ENCODE results near the gene ZNF454.

GRCh38 chr5:178899289-178899688 lies 41.7 kb upstream of the ZNF454 start:
- TF ChIP-seq CTCF (IDR thresholded peaks at IDR 0.05; ENCODE audit: low read depth, low read length) (no peak), EZH2phosphoT487 (IDR thresholded peaks at IDR 0.05; ENCODE audit: low read depth) (no peak)
